Naive B cell (primary cell): Measurements from ENCODE around the gene FBXL4. TPM values are rescaled to one million over a fixed set of nuclear protein-coding genes. Genes with fewer than 3 reads are reported as not detected.
A peak's percentile ranks its signal among the peaks of the same experiment; 100 is the strongest.

Source experiments
- ATAC-seq, 2 donors: fragments of 150-1000 bp; cut with Tn5 transposase; 2 replicates each; pipeline ENCODE4 v1.10.0; 2021; ENCODE audit warnings: low read depth in 2 of 2, mild to moderate bottlenecking in 2 of 2, moderate library complexity in 2 of 2
- DNase-seq: peaks from one replicate; pipeline ENCODE4 v3.0.0; 2022
- H3K27ac Mint-ChIP-seq, 6 donors: one replicate each; pipeline ENCODE4 v1.8.0; 2020 to 2022; ENCODE audit warnings: mild to moderate bottlenecking in 6 of 6, mixed read lengths in 6 of 6, moderate library complexity in 5 of 6, inconsistent platforms in 2 of 6
- H3K27me3 Mint-ChIP-seq, 3 donors: one replicate each; pipeline ENCODE4 v1.8.0; 2021 to 2022; ENCODE audit warnings: mixed read lengths in 3 of 3, mild to moderate bottlenecking in 1 of 3
- H3K36me3 Mint-ChIP-seq, 2 donors: one replicate each; pipeline ENCODE4 v1.8.0; 2020 to 2022; ENCODE audit warnings: mixed read lengths in 2 of 2, inconsistent platforms in 1 of 2, mild to moderate bottlenecking in 1 of 2
- H3K4me1 Mint-ChIP-seq, 3 donors: one replicate each; pipeline ENCODE4 v1.8.0; 2020 to 2022; ENCODE audit warnings: mixed read lengths in 3 of 3, inconsistent platforms in 1 of 3, mild to moderate bottlenecking in 1 of 3, moderate library complexity in 1 of 3
- H3K4me3 Mint-ChIP-seq, 8 donors: one replicate each; pipeline ENCODE4 v1.8.0; 2020 to 2022; ENCODE audit warnings: mild to moderate bottlenecking in 8 of 8, mixed read lengths in 8 of 8, moderate library complexity in 8 of 8, inconsistent platforms in 2 of 8
- H3K9me3 Mint-ChIP-seq, 7 donors: one replicate each; pipeline ENCODE4 v1.8.0; 2020 to 2022; ENCODE audit warnings: mixed read lengths in 7 of 7, mild to moderate bottlenecking in 5 of 7, inconsistent platforms in 2 of 7, moderate library complexity in 1 of 7
- polyA plus RNA-seq, 6 donors: library from polyadenylated mRNA; unstranded; fragments of 300-500 nt; fragmentation: Illumina TruSeq; gene quantifications; one replicate each; pipeline ENCODE4 v1.2.3, GENCODE V29; 2021; ENCODE audit warnings: low read depth in 6 of 6

FBXL4 gene
- 10 to 100 TPM; 13.2 to 23.2 (median 18.5) TPM for polyA plus RNA-seq

DNA sequence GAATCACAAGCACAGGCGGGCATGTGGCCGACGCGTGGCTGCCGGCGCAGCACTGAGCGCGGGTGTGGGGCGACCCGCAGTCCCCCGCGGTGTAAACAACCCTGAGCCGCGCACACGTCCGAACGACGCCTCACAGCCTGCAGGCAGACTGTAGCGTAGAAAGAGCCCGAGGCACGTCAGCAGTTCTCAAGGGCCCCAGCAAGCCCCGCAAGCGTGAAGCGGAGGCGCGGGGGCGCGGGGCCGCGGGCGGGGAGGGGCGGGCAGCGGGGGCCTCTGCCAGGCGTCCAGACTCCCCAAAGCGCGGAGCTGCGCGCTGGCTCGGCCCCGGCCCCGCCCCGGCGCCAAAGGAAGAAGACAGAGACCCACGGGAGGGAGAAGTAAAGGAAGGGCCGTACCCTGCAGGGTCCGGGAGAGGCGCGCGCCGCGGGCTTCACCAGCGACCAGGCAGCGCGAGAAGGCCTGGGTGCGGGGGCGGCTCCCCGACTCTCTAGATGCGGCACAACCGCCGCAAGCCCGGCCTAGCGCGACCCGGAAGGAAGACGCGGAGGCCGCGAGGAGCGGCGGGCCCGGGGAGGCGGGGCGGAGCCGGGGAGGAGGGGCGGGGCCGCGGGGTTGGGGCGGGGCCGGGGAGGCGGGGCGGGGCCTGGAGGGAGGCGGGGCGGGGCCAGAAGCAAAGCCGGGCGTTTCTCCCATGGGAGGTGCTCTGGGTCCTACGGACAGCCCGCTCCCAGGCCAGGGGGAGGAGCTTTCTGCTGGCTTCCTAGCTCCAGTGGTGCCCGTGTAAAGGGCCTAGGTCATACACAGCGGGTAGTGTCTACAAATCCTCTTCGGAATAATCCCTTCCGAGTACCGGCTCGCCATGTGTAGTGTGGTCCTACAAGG lies at the start of gene FBXL4:
Gene FBXL4, minus strand, starts transcription at position 536 of the 882 bp plus-strand sequence. CDS start 20,958 bp downstream, outside the sequence.
- DNase-seq (peak; percentile 80), ATAC-seq (peak; percentile 80 to 82)
- peak within 1 kb of the TSS; percentile 93 to 99 (median 96) for H3K27ac Mint-ChIP-seq
- H3K36me3 Mint-ChIP-seq = peaks cover 0 to 9% of the 10 kb centered on the region in 2 donors
- no peaks in the 10 kb centered on the region for H3K27me3 Mint-ChIP-seq
- H3K4me1 Mint-ChIP-seq = peaks cover 26 to 34% (median 31%) of the 10 kb centered on the region in 3 donors
- peaks cover 0 to 16% (median 0%) of the 10 kb centered on the region in 7 donors for H3K9me3 Mint-ChIP-seq
- peak within 1 kb of the TSS; percentile 95 to 97 (median 96) for H3K4me3 Mint-ChIP-seq

GRCh38 chr6:98995116-98995515 lies 47.4 kb upstream of the FBXL4 start:
- no peak overlapping the region for H3K27ac Mint-ChIP-seq
- DNase-seq = no peak
- peaks cover 5 to 29% (median 19%) of the 10 kb centered on the region in 3 donors for H3K27me3 Mint-ChIP-seq
- H3K9me3 Mint-ChIP-seq = no peaks in the 10 kb centered on the region
- ATAC-seq = no peak
- H3K4me1 Mint-ChIP-seq = no peaks in the 10 kb centered on the region
- no peak overlapping the region for H3K4me3 Mint-ChIP-seq
- H3K36me3 Mint-ChIP-seq = no peaks in the 10 kb centered on the region

DNA sequence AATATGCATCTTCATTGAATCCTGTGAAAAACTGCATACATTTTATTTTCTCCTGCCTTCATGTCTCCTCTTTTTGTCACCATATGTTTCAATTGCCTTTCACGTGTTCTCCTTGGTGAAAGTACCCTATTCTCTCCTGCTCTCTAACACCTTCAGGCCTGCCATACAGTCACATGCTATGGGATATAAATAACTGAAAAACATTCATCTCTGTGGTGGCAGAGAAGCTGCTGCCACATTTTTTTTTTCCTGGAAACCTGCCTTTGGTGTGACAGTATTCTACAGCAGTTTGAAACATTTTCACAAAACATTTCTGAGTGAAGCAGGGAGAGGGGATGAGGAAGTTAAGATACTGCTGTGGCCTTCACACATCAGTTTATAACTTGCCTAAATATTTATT lies 44.8 kb upstream of the FBXL4 start:
- H3K4me3 Mint-ChIP-seq = no peak overlapping the region
- no peak for DNase-seq
- no peak for ATAC-seq

DNA sequence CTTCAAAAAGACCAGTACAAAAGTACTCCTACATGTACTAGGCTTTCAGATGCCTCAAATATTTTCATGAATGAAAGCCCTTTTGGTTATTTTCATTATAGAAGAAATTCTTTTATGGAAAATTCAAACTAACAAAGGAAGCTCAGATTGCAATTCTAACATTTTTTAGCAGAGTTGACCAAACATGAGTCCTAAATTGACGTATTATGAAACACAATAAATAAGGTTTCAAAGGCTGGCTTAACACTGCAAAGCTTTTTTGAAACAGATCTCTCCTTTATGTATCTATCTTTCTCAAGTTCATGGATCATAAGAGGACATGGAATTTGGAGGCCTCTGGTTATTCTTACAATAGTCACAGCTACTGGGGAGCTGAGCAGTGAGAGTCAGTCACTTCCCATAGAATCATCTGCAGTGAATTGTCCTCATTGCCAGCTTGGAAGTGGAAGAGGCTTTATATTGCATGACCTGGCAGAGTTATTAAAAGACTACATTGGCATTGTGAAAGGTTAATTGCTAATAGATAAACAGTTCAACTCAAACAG lies 38.4 kb upstream of the FBXL4 start:
- H3K27me3 Mint-ChIP-seq = peaks cover 17 to 19% (median 19%) of the 10 kb centered on the region in 3 donors
- no peaks in the 10 kb centered on the region for H3K4me1 Mint-ChIP-seq
- DNase-seq (no peak), ATAC-seq (no peak)
- H3K27ac Mint-ChIP-seq = no peak overlapping the region
- H3K4me3 Mint-ChIP-seq = no peak overlapping the region
- no peaks in the 10 kb centered on the region for H3K9me3 Mint-ChIP-seq
- H3K36me3 Mint-ChIP-seq = no peaks in the 10 kb centered on the region

More for the DNA sequence above, 44.8 kb upstream of the FBXL4 start:
- Mint-ChIP-seq H3K4me1 (no peaks in the 10 kb centered on the region), H3K36me3 (no peaks in the 10 kb centered on the region), H3K27ac (no peak overlapping the region), H3K9me3 (no peaks in the 10 kb centered on the region), H3K27me3 (peaks cover 5 to 22% (median 20%) of the 10 kb centered on the region in 3 donors)

- no peak overlapping the region for H3K27ac Mint-ChIP-seq
- no peaks in the 10 kb centered on the region for H3K36me3 Mint-ChIP-seq
- H3K4me1 Mint-ChIP-seq = no peaks in the 10 kb centered on the region
- ATAC-seq (no peak), DNase-seq (no peak)
- H3K27me3 Mint-ChIP-seq = peaks cover 17 to 19% (median 19%) of the 10 kb centered on the region in 3 donors
- H3K4me3 Mint-ChIP-seq = no peak overlapping the region
- no peaks in the 10 kb centered on the region for H3K9me3 Mint-ChIP-seq
These were observed 37.6 kb upstream of the FBXL4 start for GRCh38 chr6:98985391-98985790.

- H3K4me1 Mint-ChIP-seq = no peaks in the 10 kb centered on the region
- ATAC-seq (no peak), DNase-seq (no peak)
- H3K27me3 Mint-ChIP-seq = peaks cover 17 to 19% (median 19%) of the 10 kb centered on the region in 3 donors
- H3K36me3 Mint-ChIP-seq = no peaks in the 10 kb centered on the region
- no peak overlapping the region for H3K27ac Mint-ChIP-seq
- H3K4me3 Mint-ChIP-seq = no peak overlapping the region
- no peaks in the 10 kb centered on the region for H3K9me3 Mint-ChIP-seq
These were observed 36.4 kb upstream of the FBXL4 start for GRCh38 chr6:98984121-98984520.

DNA sequence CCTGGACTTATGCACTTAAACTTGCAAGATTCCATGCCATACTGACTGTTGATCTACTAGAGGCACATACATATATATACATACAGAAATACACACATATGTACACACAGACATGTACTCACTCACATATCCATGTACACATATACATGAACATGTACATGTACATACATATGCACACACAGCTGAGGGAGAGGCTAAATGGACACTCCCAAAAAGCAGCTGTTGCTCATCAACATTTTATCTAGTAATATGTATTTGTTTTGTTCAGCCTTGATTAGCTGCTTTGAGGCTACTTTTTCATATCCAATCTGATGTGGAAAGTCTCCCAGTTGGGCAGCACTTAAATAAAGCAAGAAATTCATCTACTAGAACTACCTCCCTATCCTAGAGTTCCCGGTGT lies 33.7 kb upstream of the FBXL4 start:
- peaks cover 0 to 4% (median 0%) of the 10 kb centered on the region in 3 donors for H3K4me1 Mint-ChIP-seq
- H3K4me3 Mint-ChIP-seq = no peak overlapping the region
- no peaks in the 10 kb centered on the region for H3K36me3 Mint-ChIP-seq
- no peak overlapping the region for H3K27ac Mint-ChIP-seq
- DNase-seq (no peak), ATAC-seq (no peak)
- H3K27me3 Mint-ChIP-seq = peaks cover 7 to 12% (median 8%) of the 10 kb centered on the region in 3 donors
- H3K9me3 Mint-ChIP-seq = no peaks in the 10 kb centered on the region

DNA sequence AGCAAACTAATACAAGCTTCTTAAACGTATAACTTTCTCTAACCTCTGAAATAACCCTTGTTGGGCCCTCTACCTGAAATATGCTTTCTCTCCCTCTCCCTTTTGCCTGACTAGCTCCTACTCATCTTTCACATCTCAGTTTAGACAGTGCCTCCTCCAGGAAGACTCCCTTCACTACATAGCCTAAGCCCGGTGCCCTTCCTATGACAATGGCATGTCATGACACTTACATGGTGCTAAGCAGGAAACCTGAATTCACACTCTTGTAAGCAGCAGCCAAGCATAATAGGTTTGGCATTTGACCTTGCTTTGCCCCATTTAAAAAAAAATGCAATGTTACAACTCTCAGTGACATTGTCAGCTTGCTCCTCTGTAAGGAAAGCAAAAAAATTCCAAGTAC lies 33.1 kb upstream of the FBXL4 start:
- Mint-ChIP-seq H3K4me1 (peaks cover 0 to 4% (median 0%) of the 10 kb centered on the region in 3 donors), H3K36me3 (no peaks in the 10 kb centered on the region), H3K9me3 (no peaks in the 10 kb centered on the region), H3K27me3 (peaks cover 4 to 7% (median 5%) of the 10 kb centered on the region in 3 donors), H3K27ac (peak overlapping the region in 1 of 6 donors; percentile 2), H3K4me3 (no peak overlapping the region)
- ATAC-seq (no peak), DNase-seq (no peak)

GRCh38 chr6:98977671-98978292 lies 30.0 kb upstream of the FBXL4 start:
- H3K4me1 Mint-ChIP-seq = peaks cover 0 to 11% (median 7%) of the 10 kb centered on the region in 3 donors
- H3K27me3 Mint-ChIP-seq = peaks cover 0 to 5% (median 0%) of the 10 kb centered on the region in 3 donors
- ATAC-seq = no peak
- no peak overlapping the region for H3K27ac Mint-ChIP-seq
- no peaks in the 10 kb centered on the region for H3K9me3 Mint-ChIP-seq
- DNase-seq = no peak
- H3K36me3 Mint-ChIP-seq = no peaks in the 10 kb centered on the region
- no peak overlapping the region for H3K4me3 Mint-ChIP-seq

DNA sequence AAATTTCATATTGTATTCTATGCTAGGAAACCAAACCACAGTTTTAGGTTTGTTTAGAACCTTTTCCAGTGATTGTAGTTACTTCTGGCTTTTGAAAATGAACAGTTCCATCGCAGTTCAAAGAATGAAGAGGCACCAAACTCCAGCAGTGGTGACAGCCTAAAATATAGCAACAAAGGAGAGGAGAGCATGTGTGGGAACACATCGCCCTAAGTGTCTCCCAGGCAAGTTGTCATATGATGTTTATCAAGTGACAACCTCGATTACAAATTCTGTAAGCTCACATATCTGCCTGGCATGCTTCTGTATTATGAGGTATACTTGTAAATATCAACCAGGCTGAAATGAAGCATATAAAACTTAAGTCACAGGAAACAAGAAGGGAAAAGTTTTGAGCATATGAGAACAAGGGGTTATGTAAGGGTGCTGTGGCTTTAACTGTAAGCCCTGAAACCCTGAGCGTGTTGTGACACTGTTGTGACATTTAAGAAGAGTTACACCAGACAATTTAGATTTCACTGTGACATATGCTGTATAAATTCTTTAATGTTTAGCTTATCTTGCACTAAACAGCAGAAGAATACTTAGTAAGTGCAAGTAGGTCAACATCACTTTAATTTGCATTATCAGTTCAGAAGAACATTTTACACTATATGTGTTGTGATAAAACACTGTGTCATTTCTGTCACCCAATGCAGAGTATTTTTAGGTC lies 29.1 kb upstream of the FBXL4 start:
- Mint-ChIP-seq H3K9me3 (no peaks in the 10 kb centered on the region), H3K27ac (peak overlapping the region in 1 of 6 donors; percentile 20), H3K4me1 (peaks cover 0 to 11% (median 7%) of the 10 kb centered on the region in 3 donors), H3K4me3 (no peak overlapping the region), H3K36me3 (no peaks in the 10 kb centered on the region), H3K27me3 (peaks cover 0 to 5% (median 0%) of the 10 kb centered on the region in 3 donors)
- no peak for DNase-seq
- no peak for ATAC-seq

DNA sequence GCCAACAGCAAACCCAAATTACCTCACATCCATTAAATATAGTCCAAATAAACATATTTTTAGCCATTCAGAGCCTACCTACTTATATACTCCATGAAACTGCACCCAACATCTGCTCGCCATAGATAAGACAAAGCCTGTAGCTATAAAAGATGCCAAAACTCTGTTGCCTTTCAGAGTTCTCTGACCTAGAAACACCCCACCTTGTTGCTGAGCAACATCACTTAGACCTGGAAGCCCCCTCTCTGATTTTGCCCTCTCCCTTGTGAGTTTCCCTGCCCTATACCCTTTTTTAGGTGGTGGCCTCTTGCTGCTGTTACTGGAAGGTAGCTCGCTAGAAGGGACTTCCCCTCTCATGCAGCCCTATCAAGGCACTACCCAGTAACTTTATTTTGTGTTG lies 27.7 kb upstream of the FBXL4 start:
- ATAC-seq (peak in 1 of 2 donors; percentile 43), DNase-seq (no peak)
- H3K27ac Mint-ChIP-seq = peak overlapping the region in 1 of 6 donors; percentile 41
- H3K27me3 Mint-ChIP-seq = peaks cover 0 to 5% (median 0%) of the 10 kb centered on the region in 3 donors
- no peak overlapping the region for H3K4me3 Mint-ChIP-seq
- H3K9me3 Mint-ChIP-seq = peaks cover 0 to 3% (median 0%) of the 10 kb centered on the region in 7 donors
- no peaks in the 10 kb centered on the region for H3K36me3 Mint-ChIP-seq
- peaks cover 0 to 11% (median 7%) of the 10 kb centered on the region in 3 donors for H3K4me1 Mint-ChIP-seq

DNA sequence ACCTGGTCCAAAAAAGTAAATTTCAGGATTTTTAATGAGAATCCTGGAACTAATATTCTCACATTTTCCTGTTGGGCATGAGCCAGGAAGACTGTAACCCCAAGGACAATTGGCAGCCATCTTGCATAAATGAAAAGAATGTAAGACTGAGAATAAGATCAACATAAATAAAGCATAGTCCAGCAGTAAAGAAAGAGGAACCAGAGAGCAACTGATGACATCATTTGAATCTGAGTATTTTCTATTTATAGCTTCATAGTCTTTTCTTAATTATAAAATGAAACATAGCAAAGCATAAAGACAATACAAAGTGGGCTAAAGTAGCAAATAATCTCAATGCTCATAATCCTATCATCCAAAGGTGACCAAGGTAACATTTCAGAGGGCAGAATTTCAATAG lies 26.6 kb upstream of the FBXL4 start:
- DNase-seq (peak; percentile 3), ATAC-seq (peak; percentile 74 to 76)
- H3K4me3 Mint-ChIP-seq = no peak overlapping the region
- peaks cover 0 to 5% (median 0%) of the 10 kb centered on the region in 3 donors for H3K27me3 Mint-ChIP-seq
- H3K27ac Mint-ChIP-seq = peak overlapping the region in 2 of 6 donors; percentile 17 to 91
- H3K9me3 Mint-ChIP-seq = peaks cover 0 to 3% (median under 1%) of the 10 kb centered on the region in 7 donors
- no peaks in the 10 kb centered on the region for H3K36me3 Mint-ChIP-seq
- peaks cover 0 to 11% (median 7%) of the 10 kb centered on the region in 3 donors for H3K4me1 Mint-ChIP-seq

DNA sequence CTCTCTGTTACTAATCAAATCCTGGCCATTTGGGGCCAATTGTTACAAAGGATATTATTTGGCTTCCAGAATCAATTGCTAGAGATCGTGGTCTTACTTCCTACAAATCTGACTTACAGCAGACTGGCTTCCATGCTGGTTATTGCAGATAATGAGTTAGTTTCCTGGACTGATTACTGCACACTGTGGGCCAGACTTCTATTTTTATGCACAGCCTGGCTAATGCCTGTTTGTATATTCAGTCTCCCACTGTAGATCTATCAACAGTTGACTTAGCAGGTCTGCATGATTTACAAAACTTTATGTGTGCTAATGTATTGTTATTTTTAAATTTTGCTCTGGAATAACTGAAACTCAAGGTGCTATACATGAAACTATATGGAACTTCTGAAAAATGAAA lies 25.8 kb upstream of the FBXL4 start:
- DNase-seq (no peak), ATAC-seq (no peak)
- Mint-ChIP-seq H3K9me3 (peaks cover 0 to 8% (median 4%) of the 10 kb centered on the region in 7 donors), H3K27me3 (peaks cover 0 to 5% (median 0%) of the 10 kb centered on the region in 3 donors), H3K4me3 (no peak overlapping the region), H3K4me1 (peaks cover 0 to 10% (median 7%) of the 10 kb centered on the region in 3 donors), H3K36me3 (no peaks in the 10 kb centered on the region), H3K27ac (no peak overlapping the region)
